ENCODE data around the gene HPSE. TPM values are rescaled to one million over a fixed set of nuclear protein-coding genes. Genes with fewer than 3 reads are reported as not detected.

Gene HPSE
- total and polyA plus RNA-seq, 2 of the 8 experiments (the other 6 are each of a cell fraction or from before 2014, with no cell fraction given), result 1.5 to 5.0 TPM

GRCh38 chr4:83267830-83268475 lies 66.7 kb downstream of the HPSE start:
- CTCF ChIA-PET (ENCODE audit: partially characterized antibody), result interaction anchor here (1.2 to 5.1 kb wide), 4 partner anchors 13 to 171 kb away, joined by 3 to 20 read pairs (median 11); partner anchors contain the start of gene COQ2
- no peak overlapping the region for H2BK12ac ChIP-seq (ENCODE audit: low read depth, low read length)
- no peak overlapping the region for H3K9ac ChIP-seq (replicated peaks in 1 of 4; ENCODE audit: extremely low read depth in 1 of 4, low read depth in 3 of 4, low read length in 3 of 4)
- TF ChIP-seq CREB1 (IDR thresholded peaks at IDR 0.05), result no peak
- no peak overlapping the region for H2BK20ac ChIP-seq (ENCODE audit: low read length)
- H3K4ac ChIP-seq (replicated peaks; ENCODE audit: insufficient read length, low read depth, low read length), result no peak overlapping the region
- H3K4me2 ChIP-seq (ENCODE audit: insufficient read depth in 1 of 2, low read depth in 2 of 2, low read length in 2 of 2), result no peak overlapping the region
- no peaks in the 10 kb centered on the region for H3K27me3 ChIP-seq (replicated peaks in 1 of 4; ENCODE audit: control insufficient read depth in 3 of 4, extremely low read depth in 1 of 4, insufficient read depth in 3 of 4, low read length in 3 of 4)
- no peak overlapping the region for H4K5ac ChIP-seq (ENCODE audit: insufficient read length, low read depth, low read length)
- H4K20me1 ChIP-seq (replicated peaks in 1 of 2; ENCODE audit: control insufficient read depth in 1 of 2, insufficient read depth in 2 of 2, low read length in 2 of 2), result no peaks in the 10 kb centered on the region
- H3K79me2 ChIP-seq (ENCODE audit: control insufficient read depth in 1 of 2, insufficient read depth in 2 of 2, low read length in 2 of 2), result no peaks in the 10 kb centered on the region
- H2BK5ac ChIP-seq (ENCODE audit: low read depth, low read length), result no peak overlapping the region
- H3K27ac ChIP-seq (ENCODE audit: low read depth, low read length), result no peak overlapping the region
- POLR2A ChIA-PET (ENCODE audit: partially characterized antibody), result no interaction called here
- no peak overlapping the region for H4K8ac ChIP-seq (ENCODE audit: extremely low read depth, insufficient read depth, low read length)
- H3K18ac ChIP-seq (ENCODE audit: extremely low read depth, low read length), result no peak overlapping the region
- no peaks in the 10 kb centered on the region for H3K4me1 ChIP-seq (replicated peaks in 1 of 4; ENCODE audit: control insufficient read depth in 3 of 4, insufficient read depth in 4 of 4, low read length in 3 of 4)
- H3K56ac ChIP-seq (replicated peaks; ENCODE audit: insufficient read length, low read depth, low read length), result no peak overlapping the region
- H3K36me3 ChIP-seq (ENCODE audit: control insufficient read depth in 2 of 4, insufficient read depth in 4 of 4, low read length in 3 of 4), result peaks cover 0 to 19% (median 2%) of the 10 kb centered on the region in 4 experiments; a peak in 4 of 8 replicates
- FAIRE-seq (no peak), DNase-seq (ENCODE audit: low read depth in 1 of 2, low spot score in 2 of 2) (no peak)
- no peak overlapping the region for H2AFZ ChIP-seq (ENCODE audit: low read length)
- no peak overlapping the region for H3K14ac ChIP-seq (ENCODE audit: insufficient read length)
- no peaks in the 10 kb centered on the region for H3K9me3 ChIP-seq (ENCODE audit: insufficient read depth in 2 of 2, low read depth in 1 of 2, low read length in 1 of 2)
- no peak overlapping the region for H3K23ac ChIP-seq (ENCODE audit: insufficient read length)
- H2AK5ac ChIP-seq (ENCODE audit: low read depth, low read length), result no peak overlapping the region
- no peaks in the 10 kb centered on the region for H3K79me1 ChIP-seq (ENCODE audit: low read depth, low read length)
- no peaks in the 10 kb centered on the region for H3K23me2 ChIP-seq (ENCODE audit: low read depth, low read length)
- H3K4me3 ChIP-seq (ENCODE audit: extremely low read depth in 1 of 4, insufficient read depth in 2 of 4, low read depth in 3 of 4, low read length in 4 of 4), result no peak overlapping the region
- 95% methylated on average over 3 of the region's 3 CpGs; no CpG with 5 or more reads in 1 of the 2 experiments for WGBS, 2 experiments (ENCODE audit: extremely low coverage in 1 of 2, insufficient coverage in 1 of 2, insufficient read length in 1 of 2, insufficient replicate concordance in 2 of 2, low coverage in 1 of 2, low lambda C conversion rate in 2 of 2, missing lambda C conversion rate in 1 of 2)
- no peak overlapping the region for H4K91ac ChIP-seq (replicated peaks; ENCODE audit: insufficient read length, low read length)
- no peak overlapping the region for H2BK120ac ChIP-seq (replicated peaks; ENCODE audit: low read depth, low read length)
- H2BK15ac ChIP-seq (ENCODE audit: low read length), result no peak overlapping the region
